Activated CD4-positive, alpha-beta T cell treated with anti-CD3 and anti-CD28 coated beads for 24 hours (primary cell): Measurements from ENCODE around the gene SERPINB5.

ENCODE experiments used
- DNase-seq, 2 donors: peaks; one replicate each; pipeline ENCODE4 v3.0.0-alpha.2; 2020; ENCODE audit warnings: low read depth in 2 of 2

Gene SERPINB5

GRCh38 chr18:63527251-63527650 lies 50.5 kb downstream of the SERPINB5 start:
- DNase-seq: no peak

- no peak for DNase-seq
These were observed 52.2 kb downstream of the SERPINB5 start for GRCh38 chr18:63528863-63529492.

GRCh38 chr18:63532471-63532870 lies 55.7 kb downstream of the SERPINB5 start:
- DNase-seq: no peak

- no peak for DNase-seq
These were observed 57.9 kb downstream of the SERPINB5 start for GRCh38 chr18:63534615-63535014.

- DNase-seq: no peak
These were observed 63.2 kb downstream of the SERPINB5 start for GRCh38 chr18:63539904-63540510.

GRCh38 chr18:63542069-63542468 lies 65.3 kb downstream of the SERPINB5 start, which contains the start of gene SERPINB12:
SERPINB12 (plus strand) TSS chr18:63542369; CDS start chr18:63556160, 13,791 bp downstream.
- DNase-seq: no peak

GRCh38 chr18:63544017-63544416 lies 67.3 kb downstream of the SERPINB5 start:
- DNase-seq: no peak

GRCh38 chr18:63545000-63545399 lies 68.2 kb downstream of the SERPINB5 start:
- no peak for DNase-seq

GRCh38 chr18:63550068-63550467 lies 73.3 kb downstream of the SERPINB5 start:
- DNase-seq: no peak

- DNase-seq: no peak
These were observed 75.0 kb downstream of the SERPINB5 start for GRCh38 chr18:63551769-63552168.

GRCh38 chr18:63552581-63552980 lies 75.8 kb downstream of the SERPINB5 start:
- DNase-seq: no peak

GRCh38 chr18:63553081-63553480 lies 76.3 kb downstream of the SERPINB5 start:
- DNase-seq: no peak
